OCI-LY7 (cell line): ENCODE measurements around the gene EDEM3.

Experiments used
- CTCF ChIP-seq: fragments of 200-600 bp; sonication (generic); conservative IDR thresholded peaks from 2 replicates; pipeline ENCODE4 v1.5.1; 2014; ENCODE audit warnings: mild to moderate bottlenecking, antibody characterized with exemption, low read length, moderate library complexity, mixed read lengths
- EZH2phosphoT487 ChIP-seq: fragments of 200-600 bp; sonication (generic); IDR thresholded peaks from 2 replicates; pipeline ENCODE4 v1.6.1; 2018; ENCODE audit warnings: low read depth, borderline replicate concordance, mild to moderate bottlenecking, mixed run types, antibody characterized with exemption, low read length, moderate library complexity, mixed read lengths

- TF ChIP-seq EZH2phosphoT487, result no peak
- TF ChIP-seq CTCF, result no peak
These were observed 8.6 kb downstream of the EDEM3 start for GRCh38 chr1:184745929-184746638.
